SK-N-SH treated with all-trans-retinoic acid at 6 μM for 48 hours (cell line): ENCODE results near the gene GALR1.

Experiments used
- ATAC-seq: fragments of 200-7000 bp; cut with Tn5 transposase; 3 replicates; pipeline ENCODE4 v1.9.1; 2020; ENCODE audit warnings: mild to moderate bottlenecking, moderate library complexity
- ARNTL ChIP-seq: fragments of 450-650 bp; formaldehyde crosslinking; IDR thresholded peaks from 2 replicates; pipeline ENCODE4 v1.5.0; 2020; ENCODE audit warnings: low read depth, mild to moderate bottlenecking, moderate library complexity, borderline replicate concordance
- ESRRG ChIP-seq: fragments of 250-450 bp; sonication (Bioruptor Pico); IDR thresholded peaks from 2 replicates; pipeline ENCODE4 v1.6.1; 2021; ENCODE audit warnings: mild to moderate bottlenecking
- OSR1 ChIP-seq: fragments of 250-450 bp; sonication (Bioruptor Pico); IDR thresholded peaks from 2 replicates; pipeline ENCODE4 v1.8.0; 2022; ENCODE audit warnings: moderate library complexity, mild to moderate bottlenecking, inconsistent platforms
- PATZ1 ChIP-seq: fragments of 250-450 bp; sonication (Bioruptor Pico); IDR thresholded peaks from 2 replicates; pipeline ENCODE4 v1.8.0; 2020; ENCODE audit warnings: mild to moderate bottlenecking, moderate library complexity, borderline replicate concordance
- POU6F1 ChIP-seq: fragments of 250-450 bp; sonication (Bioruptor Pico); IDR thresholded peaks from 2 replicates; pipeline ENCODE4 v1.8.0; 2021; ENCODE audit warnings: low read depth, mild to moderate bottlenecking, moderate library complexity, borderline replicate concordance
- PPARA ChIP-seq: fragments of 250-450 bp; sonication (Bioruptor Pico); IDR thresholded peaks from 2 replicates; pipeline ENCODE4 v1.5.0; 2020; ENCODE audit warnings: mild to moderate bottlenecking, borderline replicate concordance
- SNAI2 ChIP-seq: fragments of 250-450 bp; sonication (Bioruptor Pico); IDR thresholded peaks from 2 replicates; pipeline ENCODE4 v1.5.0; 2020; ENCODE audit warnings: mild to moderate bottlenecking, moderate library complexity
- TOX ChIP-seq: fragments of 250-450 bp; sonication (Bioruptor Pico); IDR thresholded peaks from 2 replicates; pipeline ENCODE4 v1.8.0; 2021; ENCODE audit warnings: mild to moderate bottlenecking, moderate library complexity, borderline replicate concordance
- TSHZ2 ChIP-seq: fragments of 250-450 bp; sonication (Bioruptor Pico); IDR thresholded peaks from 2 replicates; pipeline ENCODE4 v1.5.0; 2020; ENCODE audit warnings: mild to moderate bottlenecking, moderate library complexity
- ZC3H10 ChIP-seq: fragments of 250-450 bp; sonication (Bioruptor Pico); IDR thresholded peaks from 2 replicates; pipeline ENCODE4 v1.5.1; 2021; ENCODE audit warnings: mild to moderate bottlenecking, moderate library complexity
- ZFP30 ChIP-seq: fragments of 450-650 bp; formaldehyde crosslinking; IDR thresholded peaks from 2 replicates; pipeline ENCODE4 v1.5.0; 2022; ENCODE audit warnings: mild to moderate bottlenecking, moderate library complexity
- ZNF565 ChIP-seq: fragments of 450-650 bp; formaldehyde crosslinking; conservative IDR thresholded peaks from 2 replicates; pipeline ENCODE4 v1.5.0; 2020; ENCODE audit warnings: low read depth, mild to moderate bottlenecking, moderate library complexity
- ZNF70 ChIP-seq: fragments of 450-650 bp; formaldehyde crosslinking; IDR thresholded peaks from 2 replicates; pipeline ENCODE4 v1.5.0; 2020; ENCODE audit warnings: mild to moderate bottlenecking, moderate library complexity
- TF ChIP-seq, protein P1 (sequence below): fragments of 250-450 bp; sonication (Bioruptor Pico); IDR thresholded peaks from 2 replicates; pipeline ENCODE4 v1.5.1; 2020; ENCODE audit warnings: low read depth, mild to moderate bottlenecking, moderate library complexity
- TF ChIP-seq, protein P2 (sequence below): fragments of 250-450 bp; sonication (Bioruptor Pico); IDR thresholded peaks from 2 replicates; pipeline ENCODE4 v1.5.1; 2021; ENCODE audit warnings: mild to moderate bottlenecking, moderate library complexity

GALR1 gene

DNA sequence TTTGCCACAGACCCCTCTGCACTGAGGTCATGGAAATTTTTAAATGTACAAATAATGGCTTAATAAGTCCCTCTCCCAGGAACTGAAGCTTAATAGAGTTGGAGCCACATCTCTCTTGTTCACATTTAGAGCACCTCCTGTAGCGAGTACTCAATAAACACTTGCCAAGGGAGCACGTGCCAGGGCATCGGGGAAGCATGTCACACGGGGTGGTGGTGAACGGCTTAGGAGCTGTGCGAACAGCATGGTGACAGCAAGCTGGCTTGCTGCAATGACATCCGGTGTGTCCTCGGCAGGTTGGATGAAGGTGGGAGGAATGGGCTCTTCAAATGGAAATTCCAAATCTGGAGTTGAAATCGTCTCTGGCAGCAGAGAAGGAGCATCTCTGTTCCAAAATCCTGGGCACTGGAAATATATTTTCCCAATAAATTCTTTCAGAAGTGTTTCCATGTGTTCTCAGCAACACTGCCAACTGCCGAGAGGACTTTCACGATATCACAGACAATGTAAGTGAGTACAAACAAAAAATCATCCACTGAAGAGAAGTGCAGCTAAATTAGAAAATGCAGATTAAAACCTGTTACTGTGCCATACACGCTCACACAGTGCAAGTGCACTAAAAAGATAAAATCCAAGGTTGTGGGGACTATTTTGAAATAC, 74.1 kb downstream of the GALR1 start:
- TF ChIP-seq OSR1 (CRISPR knock-in tag), result no peak
- no peak for TF ChIP-seq ZNF565 (CRISPR knock-in tag)
- no peak for TF ChIP-seq PPARA (CRISPR knock-in tag)
- no peak for TF ChIP-seq ARNTL
- TF ChIP-seq, protein P1, sequence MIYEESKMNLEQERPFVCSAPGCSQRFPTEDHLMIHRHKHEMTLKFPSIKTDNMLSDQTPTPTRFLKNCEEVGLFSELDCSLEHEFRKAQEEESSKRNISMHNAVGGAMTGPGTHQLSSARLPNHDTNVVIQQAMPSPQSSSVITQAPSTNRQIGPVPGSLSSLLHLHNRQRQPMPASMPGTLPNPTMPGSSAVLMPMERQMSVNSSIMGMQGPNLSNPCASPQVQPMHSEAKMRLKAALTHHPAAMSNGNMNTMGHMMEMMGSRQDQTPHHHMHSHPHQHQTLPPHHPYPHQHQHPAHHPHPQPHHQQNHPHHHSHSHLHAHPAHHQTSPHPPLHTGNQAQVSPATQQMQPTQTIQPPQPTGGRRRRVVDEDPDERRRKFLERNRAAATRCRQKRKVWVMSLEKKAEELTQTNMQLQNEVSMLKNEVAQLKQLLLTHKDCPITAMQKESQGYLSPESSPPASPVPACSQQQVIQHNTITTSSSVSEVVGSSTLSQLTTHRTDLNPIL (CRISPR knock-in tag), result no peak
- no peak for TF ChIP-seq SNAI2 (CRISPR knock-in tag)
- TF ChIP-seq TSHZ2 (CRISPR knock-in tag), result no peak
- no peak for TF ChIP-seq ZFP30
- no peak for TF ChIP-seq ESRRG (CRISPR knock-in tag)
- no peak for TF ChIP-seq ZNF70
- no peak for TF ChIP-seq PATZ1 (CRISPR knock-in tag)
- no peak for TF ChIP-seq POU6F1 (CRISPR knock-in tag)
- no peak for TF ChIP-seq TOX (CRISPR knock-in tag)
- TF ChIP-seq ZC3H10 (CRISPR knock-in tag), result no peak
- TF ChIP-seq, protein P2, sequence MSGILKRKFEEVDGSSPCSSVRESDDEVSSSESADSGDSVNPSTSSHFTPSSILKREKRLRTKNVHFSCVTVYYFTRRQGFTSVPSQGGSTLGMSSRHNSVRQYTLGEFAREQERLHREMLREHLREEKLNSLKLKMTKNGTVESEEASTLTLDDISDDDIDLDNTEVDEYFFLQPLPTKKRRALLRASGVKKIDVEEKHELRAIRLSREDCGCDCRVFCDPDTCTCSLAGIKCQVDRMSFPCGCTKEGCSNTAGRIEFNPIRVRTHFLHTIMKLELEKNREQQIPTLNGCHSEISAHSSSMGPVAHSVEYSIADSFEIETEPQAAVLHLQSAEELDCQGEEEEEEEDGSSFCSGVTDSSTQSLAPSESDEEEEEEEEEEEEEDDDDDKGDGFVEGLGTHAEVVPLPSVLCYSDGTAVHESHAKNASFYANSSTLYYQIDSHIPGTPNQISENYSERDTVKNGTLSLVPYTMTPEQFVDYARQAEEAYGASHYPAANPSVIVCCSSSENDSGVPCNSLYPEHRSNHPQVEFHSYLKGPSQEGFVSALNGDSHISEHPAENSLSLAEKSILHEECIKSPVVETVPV (CRISPR knock-in tag), result no peak

More for the DNA sequence above, 74.1 kb downstream of the GALR1 start:
- no peak for ATAC-seq
